Peyer's patch (tissue), 4 donors: ENCODE data around the gene OCA2. TPM values are rescaled to one million over a fixed set of nuclear protein-coding genes. Genes with fewer than 3 reads are reported as not detected.
"Not testable (repeated sequence)": the region's sequence is repeated elsewhere in the genome, so short reads cannot be mapped to it uniquely, and the experiment has no call there.

ENCODE experiments used
- DNase-seq, 3 donors: peaks; one replicate each; pipeline ENCODE4 v3.0.0-alpha.2; 2017 to 2019
- H3K27ac ChIP-seq, 4 donors: fragments of 200-600 bp; sonication (generic); one replicate each; pipeline ENCODE4 v1.5.1; 2016 to 2019
- H3K27me3 ChIP-seq, 2 donors: fragments of 200-600 bp; sonication (generic); one replicate each; pipeline ENCODE4 v1.5.1; 2019
- H3K36me3 ChIP-seq, 3 donors: fragments of 200-600 bp; sonication (generic); one replicate each; pipeline ENCODE4 v1.5.1; 2016 to 2019
- H3K4me1 ChIP-seq, 4 donors: fragments of 200-600 bp; sonication (generic); one replicate each; pipeline ENCODE4 v1.5.1; 2016 to 2019
- H3K4me3 ChIP-seq, 4 donors: fragments of 200-600 bp; sonication (generic); 1 replicate in 3 of 4; 2 replicates in 1 of 4; pipeline ENCODE4 v1.5.1; 2016 to 2019; ENCODE audit warnings: mild to moderate bottlenecking in 1 of 4
- H3K9me3 ChIP-seq, 4 donors: fragments of 200-600 bp; sonication (generic); one replicate each; pipeline ENCODE4 v1.5.1; 2016 to 2019; ENCODE audit warnings: mild to moderate bottlenecking in 1 of 4
- CTCF ChIP-seq, 6 experiments: fragments of 450-650 bp in 4 of 6; fragments of 200-600 bp in 2 of 6; sonication (generic) in 1 of 6; IDR thresholded peaks; one replicate each; pipeline ENCODE4 v1.5.1; 2017 to 2019; ENCODE audit warnings: antibody characterized with exemption in 6 of 6, mild to moderate bottlenecking in 3 of 6, moderate library complexity in 1 of 6
- POLR2A ChIP-seq, 2 donors: fragments of 450-650 bp; IDR thresholded peaks; one replicate each; pipeline ENCODE4 v1.5.1; 2017; ENCODE audit warnings: antibody characterized with exemption in 2 of 2, mild to moderate bottlenecking in 2 of 2, moderate library complexity in 2 of 2
- total RNA-seq, 4 donors: library from RNA; depleted of rRNA; stranded (reverse); fragments of >200 nt; gene quantifications; one replicate each; pipeline ENCODE4 v1.1.0, GENCODE V29; 2016

The OCA2 gene
- total RNA-seq, 4 donors from 2014 or later: 1.4 to 3.0 TPM; not detected in 2

- DNase-seq: no peak
- Histone ChIP-seq H3K27ac (no peak overlapping the region), H3K9me3 (no peaks in the 10 kb centered on the region), H3K36me3 (peaks cover 0 to 86% (median 0%) of the 10 kb centered on the region in 3 donors), H3K4me1 (no peaks in the 10 kb centered on the region), H3K4me3 (no peak overlapping the region), H3K27me3 (no peaks in the 10 kb centered on the region)
- TF ChIP-seq CTCF (IDR thresholded peaks at IDR 0.05): no peak
- TF ChIP-seq POLR2A (IDR thresholded peaks at IDR 0.05): no peak
Observed at GRCh38 chr15:28122038-28122949, 23.2 kb upstream of the OCA2 start.

- DNase-seq, H3K9me3 ChIP-seq, H3K27ac ChIP-seq, H3K4me3 ChIP-seq, H3K4me1 ChIP-seq, H3K27me3 ChIP-seq: not testable (repeated sequence)
- peaks cover 0 to 87% (median 0%) of the 10 kb centered on the region in 3 donors for H3K36me3 ChIP-seq
Observed at GRCh38 chr15:28121577-28121976, 22.5 kb upstream of the OCA2 start.

GRCh38 chr15:28120359-28120640 lies 21.2 kb upstream of the OCA2 start:
- Histone ChIP-seq H3K27me3 (no peaks in the 10 kb centered on the region), H3K4me3 (no peak overlapping the region), H3K36me3 (peaks cover 0 to 93% (median 0%) of the 10 kb centered on the region in 3 donors), H3K4me1 (no peaks in the 10 kb centered on the region), H3K9me3 (no peaks in the 10 kb centered on the region), H3K27ac (no peak overlapping the region)
- DNase-seq: no peak
- TF ChIP-seq POLR2A (IDR thresholded peaks at IDR 0.05): no peak
- no peak for TF ChIP-seq CTCF (IDR thresholded peaks at IDR 0.05)

GRCh38 chr15:28118531-28118930 lies 19.4 kb upstream of the OCA2 start:
- H3K4me1 ChIP-seq: no peaks in the 10 kb centered on the region
- H3K27me3 ChIP-seq: no peaks in the 10 kb centered on the region
- DNase-seq: no peak
- no peak overlapping the region for H3K27ac ChIP-seq
- no peaks in the 10 kb centered on the region for H3K9me3 ChIP-seq
- H3K36me3 ChIP-seq: peaks cover 0 to 93% (median 0%) of the 10 kb centered on the region in 3 donors
- no peak overlapping the region for H3K4me3 ChIP-seq
- TF ChIP-seq CTCF (IDR thresholded peaks at IDR 0.05) (no peak), POLR2A (IDR thresholded peaks at IDR 0.05) (no peak)

- TF ChIP-seq CTCF (IDR thresholded peaks at IDR 0.05) (no peak), POLR2A (IDR thresholded peaks at IDR 0.05) (no peak)
- Histone ChIP-seq H3K27me3 (no peaks in the 10 kb centered on the region), H3K36me3 (peaks cover 0 to 93% (median 0%) of the 10 kb centered on the region in 3 donors), H3K4me1 (no peaks in the 10 kb centered on the region), H3K4me3 (no peak overlapping the region), H3K9me3 (no peaks in the 10 kb centered on the region), H3K27ac (no peak overlapping the region)
- no peak for DNase-seq
Observed at GRCh38 chr15:28118083-28118482, 19.0 kb upstream of the OCA2 start.

- no peak overlapping the region for H3K4me3 ChIP-seq
- H3K27me3 ChIP-seq: no peaks in the 10 kb centered on the region
- no peak overlapping the region for H3K27ac ChIP-seq
- H3K36me3 ChIP-seq: peaks cover 0 to 93% (median 0%) of the 10 kb centered on the region in 3 donors
- no peaks in the 10 kb centered on the region for H3K9me3 ChIP-seq
- no peak for TF ChIP-seq CTCF (IDR thresholded peaks at IDR 0.05)
- TF ChIP-seq POLR2A (IDR thresholded peaks at IDR 0.05): no peak
- no peaks in the 10 kb centered on the region for H3K4me1 ChIP-seq
- no peak for DNase-seq
Observed at GRCh38 chr15:28117432-28117990, 18.4 kb upstream of the OCA2 start.
